ENCODE data around the gene KCMF1.

The KCMF1 gene

DNA sequence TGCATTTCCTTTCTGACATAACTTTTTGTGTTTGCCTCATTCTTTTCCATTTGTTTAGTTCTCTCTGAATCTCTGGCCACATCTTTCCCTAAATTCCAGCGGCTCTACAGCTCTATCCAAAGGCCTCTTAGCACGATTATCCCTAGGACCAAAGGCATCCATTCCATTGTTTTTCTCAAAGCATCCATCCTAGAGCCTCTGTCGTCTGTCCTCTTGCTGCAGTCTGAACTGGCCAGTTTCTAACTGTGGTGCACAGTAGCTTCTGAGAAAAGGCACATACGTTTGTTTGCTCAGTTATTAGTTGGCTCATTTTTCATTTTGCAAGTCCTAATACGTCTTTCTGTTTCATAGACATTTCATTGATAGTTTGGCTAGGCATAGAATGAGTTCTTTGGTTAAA, 116.6 kb downstream of the KCMF1 start:
- ChIA-PET POLR2A (no interaction called here), CTCF (no interaction called here)

GRCh38 chr2:85088921-85089320, 118.0 kb downstream of the KCMF1 start:
- POLR2A ChIA-PET = no interaction called here
- H3K36me3 ChIP-seq (ENCODE audit: control insufficient read depth in 2 of 2, insufficient read depth in 1 of 2, low read length in 2 of 2) = no peaks in the 10 kb centered on the region
- H3K27ac ChIP-seq (ENCODE audit: extremely low read depth, low read depth, low read length) = no peak overlapping the region
- no peaks in the 10 kb centered on the region for H3K9me3 ChIP-seq (ENCODE audit: control insufficient read depth, insufficient read depth, low read depth, low read length)
- TF ChIP-seq ZNF600 (tag by site-specific recombination; IDR thresholded peaks at IDR 0.05) (no peak), ZNF544 (tag by site-specific recombination; IDR thresholded peaks at IDR 0.05) (no peak), ZEB2 (tag by site-specific recombination; IDR thresholded peaks at IDR 0.05) (no peak), ZNF664 (tag by site-specific recombination; IDR thresholded peaks at IDR 0.05) (no peak), OVOL3 (tag by site-specific recombination; IDR thresholded peaks at IDR 0.05) (no peak), ZNF549 (tag by site-specific recombination; IDR thresholded peaks at IDR 0.05) (no peak), YY2 (tag by site-specific recombination; IDR thresholded peaks at IDR 0.05) (no peak), FEZF1 (tag by site-specific recombination; IDR thresholded peaks at IDR 0.05) (no peak), ZNF624 (tag by site-specific recombination; IDR thresholded peaks at IDR 0.05) (no peak), TCF7L2 (IDR thresholded peaks at IDR 0.05; ENCODE audit: borderline replicate concordance, low read depth, low read length) (no peak), TRIM28 (IDR thresholded peaks at IDR 0.05; ENCODE audit: borderline replicate concordance, low read length) (no peak), ZNF501 (tag by site-specific recombination; IDR thresholded peaks at IDR 0.05) (no peak)
- TF ChIP-seq, protein P1, sequence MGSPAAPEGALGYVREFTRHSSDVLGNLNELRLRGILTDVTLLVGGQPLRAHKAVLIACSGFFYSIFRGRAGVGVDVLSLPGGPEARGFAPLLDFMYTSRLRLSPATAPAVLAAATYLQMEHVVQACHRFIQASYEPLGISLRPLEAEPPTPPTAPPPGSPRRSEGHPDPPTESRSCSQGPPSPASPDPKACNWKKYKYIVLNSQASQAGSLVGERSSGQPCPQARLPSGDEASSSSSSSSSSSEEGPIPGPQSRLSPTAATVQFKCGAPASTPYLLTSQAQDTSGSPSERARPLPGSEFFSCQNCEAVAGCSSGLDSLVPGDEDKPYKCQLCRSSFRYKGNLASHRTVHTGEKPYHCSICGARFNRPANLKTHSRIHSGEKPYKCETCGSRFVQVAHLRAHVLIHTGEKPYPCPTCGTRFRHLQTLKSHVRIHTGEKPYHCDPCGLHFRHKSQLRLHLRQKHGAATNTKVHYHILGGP (tag by site-specific recombination; IDR thresholded peaks at IDR 0.05) = no peak
- TF ChIP-seq, protein P2, sequence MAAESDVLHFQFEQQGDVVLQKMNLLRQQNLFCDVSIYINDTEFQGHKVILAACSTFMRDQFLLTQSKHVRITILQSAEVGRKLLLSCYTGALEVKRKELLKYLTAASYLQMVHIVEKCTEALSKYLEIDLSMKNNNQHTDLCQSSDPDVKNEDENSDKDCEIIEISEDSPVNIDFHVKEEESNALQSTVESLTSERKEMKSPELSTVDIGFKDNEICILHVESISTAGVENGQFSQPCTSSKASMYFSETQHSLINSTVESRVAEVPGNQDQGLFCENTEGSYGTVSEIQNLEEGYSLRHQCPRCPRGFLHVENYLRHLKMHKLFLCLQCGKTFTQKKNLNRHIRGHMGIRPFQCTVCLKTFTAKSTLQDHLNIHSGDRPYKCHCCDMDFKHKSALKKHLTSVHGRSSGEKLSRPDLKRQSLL (tag by site-specific recombination; IDR thresholded peaks at IDR 0.05) = no peak
- no peak overlapping the region for H3K4me3 ChIP-seq (ENCODE audit: low read depth, low read length)
- CTCF ChIA-PET = interaction anchor here (0.8 to 1.3 kb wide), 2 partner anchors 22 to 212 kb away, joined by 3 to 7 read pairs; no protein-coding TSS in a partner anchor
- H3K4me1 ChIP-seq (ENCODE audit: control insufficient read depth, insufficient read depth, low read length) = no peaks in the 10 kb centered on the region

More for the DNA sequence above, 116.6 kb downstream of the KCMF1 start:
- TF ChIP-seq ZNF433 (tag by site-specific recombination; IDR thresholded peaks at IDR 0.05; ENCODE audit: low read depth) (no peak), ZNF114 (tag by site-specific recombination; IDR thresholded peaks at IDR 0.05) (no peak), ZNF660 (tag by site-specific recombination; IDR thresholded peaks at IDR 0.05) (no peak), ZNF600 (tag by site-specific recombination; IDR thresholded peaks at IDR 0.05) (no peak), ZNF140 (tag by site-specific recombination; IDR thresholded peaks at IDR 0.05) (no peak), INSM2 (tag by site-specific recombination; IDR thresholded peaks at IDR 0.05) (no peak), ZNF501 (tag by site-specific recombination; IDR thresholded peaks at IDR 0.05) (no peak), ZBTB7A (tag by site-specific recombination; IDR thresholded peaks at IDR 0.05; ENCODE audit: low read depth) (no peak), ZNF354C (tag by site-specific recombination; IDR thresholded peaks at IDR 0.05; ENCODE audit: borderline replicate concordance, low read depth) (no peak), KLF7 (tag by site-specific recombination; IDR thresholded peaks at IDR 0.05; ENCODE audit: borderline replicate concordance) (no peak), ZNF132 (tag by site-specific recombination; IDR thresholded peaks at IDR 0.05; ENCODE audit: borderline replicate concordance) (no peak), ZBTB10 (tag by site-specific recombination; IDR thresholded peaks at IDR 0.05) (no peak), ZNF707 (tag by site-specific recombination; IDR thresholded peaks at IDR 0.05) (no peak), ZBTB1 (tag by site-specific recombination; IDR thresholded peaks at IDR 0.05) (no peak)
- Histone ChIP-seq H3K36me3 (ENCODE audit: control insufficient read depth in 2 of 2, insufficient read depth in 1 of 2, low read length in 2 of 2) (no peaks in the 10 kb centered on the region), H3K4me1 (ENCODE audit: control insufficient read depth, insufficient read depth, low read length) (no peaks in the 10 kb centered on the region), H3K4me3 (ENCODE audit: low read depth, low read length) (no peak overlapping the region), H3K27ac (ENCODE audit: extremely low read depth, low read depth, low read length) (no peak overlapping the region), H3K9me3 (ENCODE audit: control insufficient read depth, insufficient read depth, low read depth, low read length) (no peaks in the 10 kb centered on the region)
